ENCODE results near the gene NEMF. TPM values are rescaled to one million over a fixed set of nuclear protein-coding genes. Genes with fewer than 3 reads are reported as not detected.

NEMF gene
- total RNA-seq, 1 donor from 2014 or later, result 87.9 TPM

DNA sequence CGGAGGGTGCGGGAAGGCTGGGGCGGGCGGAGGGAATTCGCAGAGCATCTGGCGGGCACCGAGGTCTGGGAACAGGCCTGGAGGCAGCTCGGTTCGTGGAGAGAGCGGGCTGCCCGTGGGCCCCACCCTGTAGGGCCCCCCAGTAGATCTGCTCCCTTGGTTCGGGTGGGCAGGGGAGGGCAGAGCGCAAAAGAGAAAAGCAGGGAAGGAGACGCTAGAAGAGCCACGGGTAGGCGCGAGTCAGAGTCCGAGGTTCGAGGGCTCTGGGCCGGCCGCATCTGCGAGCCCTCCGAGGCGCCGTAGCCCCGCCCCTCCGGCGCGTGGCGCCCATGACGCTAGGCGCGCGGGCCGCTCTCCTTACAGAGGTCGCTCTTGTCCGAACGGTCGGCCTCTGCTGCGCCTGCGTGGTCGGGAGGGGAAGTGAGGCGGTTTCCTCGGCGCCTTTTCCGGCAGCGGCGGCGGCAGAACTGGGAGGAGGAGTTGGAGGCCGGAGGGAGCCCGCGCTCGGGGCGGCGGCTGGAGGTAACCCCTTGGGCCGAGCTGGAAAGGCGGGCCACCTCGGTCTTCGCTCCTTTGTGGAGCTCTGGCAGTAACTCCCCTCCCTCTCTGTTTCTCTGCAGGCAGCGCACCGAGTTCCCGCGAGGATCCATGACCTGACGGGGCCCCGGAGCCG is 40.2 kb upstream of the NEMF start, which contains the start of gene ARF6:
Gene ARF6, plus strand, starts transcription at position 447 of the 673 bp plus-strand sequence. CDS start 655 bp downstream, outside the sequence.
- H3K9me3 Mint-ChIP-seq, result no peaks in the 10 kb centered on the region
- DNase-seq (ENCODE audit: extremely low spot score, unreplicated experiment), result peak; percentile 98
- peaks cover 28% of the 10 kb centered on the region for H3K4me1 Mint-ChIP-seq (ENCODE audit: unreplicated experiment)
- H3K4me3 Mint-ChIP-seq, result peak within 1 kb of the TSS; percentile 98
- no peaks in the 10 kb centered on the region for H3K27me3 Mint-ChIP-seq
- H3K36me3 Mint-ChIP-seq, result peaks cover 34% of the 10 kb centered on the region
- TF ChIP-seq, protein P1, sequence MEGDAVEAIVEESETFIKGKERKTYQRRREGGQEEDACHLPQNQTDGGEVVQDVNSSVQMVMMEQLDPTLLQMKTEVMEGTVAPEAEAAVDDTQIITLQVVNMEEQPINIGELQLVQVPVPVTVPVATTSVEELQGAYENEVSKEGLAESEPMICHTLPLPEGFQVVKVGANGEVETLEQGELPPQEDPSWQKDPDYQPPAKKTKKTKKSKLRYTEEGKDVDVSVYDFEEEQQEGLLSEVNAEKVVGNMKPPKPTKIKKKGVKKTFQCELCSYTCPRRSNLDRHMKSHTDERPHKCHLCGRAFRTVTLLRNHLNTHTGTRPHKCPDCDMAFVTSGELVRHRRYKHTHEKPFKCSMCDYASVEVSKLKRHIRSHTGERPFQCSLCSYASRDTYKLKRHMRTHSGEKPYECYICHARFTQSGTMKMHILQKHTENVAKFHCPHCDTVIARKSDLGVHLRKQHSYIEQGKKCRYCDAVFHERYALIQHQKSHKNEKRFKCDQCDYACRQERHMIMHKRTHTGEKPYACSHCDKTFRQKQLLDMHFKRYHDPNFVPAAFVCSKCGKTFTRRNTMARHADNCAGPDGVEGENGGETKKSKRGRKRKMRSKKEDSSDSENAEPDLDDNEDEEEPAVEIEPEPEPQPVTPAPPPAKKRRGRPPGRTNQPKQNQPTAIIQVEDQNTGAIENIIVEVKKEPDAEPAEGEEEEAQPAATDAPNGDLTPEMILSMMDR (conservative IDR thresholded peaks at IDR 0.05), result peak; percentile 17
- peak within 1 kb of the TSS; percentile 99 for H3K27ac Mint-ChIP-seq

DNA sequence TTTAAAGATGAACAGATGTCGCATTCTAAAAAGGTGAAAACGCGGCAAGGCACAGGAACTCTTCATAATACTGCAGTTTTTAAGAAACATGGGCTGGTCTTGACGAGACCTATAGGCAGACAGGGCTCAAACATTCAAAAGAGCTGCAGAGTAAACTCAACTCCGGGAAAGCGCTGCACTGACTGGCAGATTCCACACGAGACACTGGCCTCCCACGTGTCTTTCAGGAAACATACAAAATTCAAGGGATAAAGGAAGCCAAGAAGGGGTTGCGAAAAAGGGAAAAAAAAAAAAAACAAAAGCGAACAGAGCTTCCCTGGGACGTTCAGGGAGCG is 39.7 kb upstream of the NEMF start:
- TF ChIP-seq, protein P1 (conservative IDR thresholded peaks at IDR 0.05), result peak; percentile 39
- Mint-ChIP-seq H3K9me3 (no peaks in the 10 kb centered on the region), H3K27me3 (no peaks in the 10 kb centered on the region), H3K4me3 (peak overlapping the region; percentile 98), H3K27ac (peak overlapping the region; percentile 99), H3K4me1 (ENCODE audit: unreplicated experiment) (peaks cover 27% of the 10 kb centered on the region), H3K36me3 (peaks cover 34% of the 10 kb centered on the region)
- no peak for DNase-seq (ENCODE audit: extremely low spot score, unreplicated experiment)

DNA sequence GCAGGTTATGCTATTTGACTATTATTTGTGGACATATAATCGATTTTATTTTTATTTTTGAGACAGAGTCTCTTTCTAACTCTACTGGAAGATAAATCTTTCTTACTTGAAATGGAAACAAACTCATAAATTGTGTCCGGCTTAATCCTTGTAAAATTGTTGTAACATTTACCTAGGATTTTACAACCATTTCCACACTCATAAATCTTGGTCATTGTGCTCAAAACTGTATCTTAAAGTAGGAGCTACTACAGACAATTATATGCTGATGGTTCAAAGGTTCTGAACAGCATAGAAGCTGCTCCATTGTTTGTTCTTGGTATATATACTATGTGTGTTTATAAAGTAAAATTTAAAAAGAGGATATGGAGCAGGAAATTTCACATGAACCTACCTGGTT is 35.7 kb upstream of the NEMF start:
- peaks cover 13% of the 10 kb centered on the region for H3K4me1 Mint-ChIP-seq (ENCODE audit: unreplicated experiment)
- no peaks in the 10 kb centered on the region for H3K36me3 Mint-ChIP-seq
- no peak overlapping the region for H3K4me3 Mint-ChIP-seq
- no peak for DNase-seq (ENCODE audit: extremely low spot score, unreplicated experiment)
- H3K9me3 Mint-ChIP-seq, result no peaks in the 10 kb centered on the region
- no peaks in the 10 kb centered on the region for H3K27me3 Mint-ChIP-seq
- TF ChIP-seq, protein P1 (conservative IDR thresholded peaks at IDR 0.05), result no peak
- no peak overlapping the region for H3K27ac Mint-ChIP-seq

DNA sequence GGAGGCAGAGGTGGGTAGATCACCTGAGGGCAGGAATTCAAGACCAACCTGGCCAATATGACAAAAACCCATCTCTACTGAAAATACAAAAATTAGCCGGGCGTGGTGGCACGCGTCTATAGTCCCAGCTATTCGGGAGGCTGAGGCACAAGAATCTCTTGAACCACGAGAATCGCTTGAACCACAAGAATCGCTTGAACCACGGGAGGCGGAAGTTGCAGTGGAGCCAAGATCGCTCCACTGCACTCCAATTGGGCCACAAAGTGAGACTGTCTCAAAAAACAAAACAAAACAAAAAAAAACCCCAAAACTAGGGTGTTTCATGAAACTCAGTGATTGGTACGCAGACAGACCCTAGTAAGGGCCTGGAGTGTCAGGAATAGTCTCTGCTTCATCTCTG is 33.9 kb upstream of the NEMF start:
- Mint-ChIP-seq H3K4me3 (no peak overlapping the region), H3K4me1 (ENCODE audit: unreplicated experiment) (peaks cover 10% of the 10 kb centered on the region), H3K27ac (no peak overlapping the region), H3K9me3 (no peaks in the 10 kb centered on the region), H3K36me3 (no peaks in the 10 kb centered on the region), H3K27me3 (no peaks in the 10 kb centered on the region)
- TF ChIP-seq, protein P1 (conservative IDR thresholded peaks at IDR 0.05), result no peak
- DNase-seq (ENCODE audit: extremely low spot score, unreplicated experiment), result no peak

DNA sequence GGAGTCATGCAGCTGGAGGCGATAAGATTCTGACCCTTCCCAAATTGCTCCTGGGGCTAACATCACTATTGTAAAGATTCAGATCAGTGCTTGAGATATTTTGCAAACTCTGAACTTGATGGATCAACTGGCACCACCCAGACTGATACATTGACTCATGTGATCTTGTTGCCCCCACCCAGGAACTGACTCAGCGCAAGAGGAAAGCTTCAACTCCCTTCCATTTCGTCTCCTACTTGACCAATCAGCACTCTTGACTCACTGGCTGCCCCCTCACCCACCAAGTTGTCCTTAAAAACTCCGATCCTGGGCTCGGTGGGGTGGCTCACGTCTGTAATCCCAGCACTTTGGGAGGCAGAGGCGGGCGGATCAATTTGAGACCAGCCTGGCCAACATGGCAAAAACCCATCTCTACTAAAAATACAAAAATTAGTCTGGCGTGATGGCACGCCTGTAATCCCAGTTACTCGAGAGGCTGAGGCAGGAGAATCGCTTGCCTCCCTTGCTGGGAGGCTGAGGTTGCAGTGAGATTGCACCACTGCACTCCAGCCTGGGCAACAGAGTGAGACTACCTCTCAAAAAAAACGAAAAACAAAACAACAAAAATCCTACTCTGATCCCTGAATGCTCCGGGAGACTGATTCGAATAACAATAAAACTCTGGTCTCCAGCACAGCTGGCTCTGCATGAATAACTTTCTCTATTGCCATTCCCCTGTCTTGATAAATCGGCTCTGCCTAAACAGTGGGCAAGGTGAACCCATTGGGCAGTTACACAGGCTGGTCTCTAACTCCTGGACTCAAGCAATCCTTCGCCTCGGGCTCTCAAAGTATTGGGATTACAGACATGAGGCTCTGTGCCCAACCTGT is 30.5 kb upstream of the NEMF start:
- Mint-ChIP-seq H3K4me1 (ENCODE audit: unreplicated experiment) (peaks cover 22% of the 10 kb centered on the region), H3K9me3 (no peaks in the 10 kb centered on the region), H3K4me3 (no peak overlapping the region), H3K27me3 (no peaks in the 10 kb centered on the region), H3K36me3 (no peaks in the 10 kb centered on the region), H3K27ac (peak overlapping the region; percentile 50)
- no peak for DNase-seq (ENCODE audit: extremely low spot score, unreplicated experiment)
- TF ChIP-seq, protein P1 (conservative IDR thresholded peaks at IDR 0.05), result no peak

Data from type B pancreatic cell (in vitro differentiated cells).